Liver (tissue), 9 donors: ENCODE data around the gene PLXND1. TPM values are rescaled to one million over a fixed set of nuclear protein-coding genes. Genes with fewer than 3 reads are reported as not detected.

Experiments
- DNase-seq: peaks from one replicate; pipeline ENCODE4 v3.0.0-alpha.2; 2017; ENCODE audit warnings: low spot score
- H3K27ac ChIP-seq, 2 donors: one replicate each; pipeline ENCODE4 v1.7.0; 2013; ENCODE audit warnings: inconsistent platforms in 2 of 2, low read length in 2 of 2, control low read depth in 1 of 2, low read depth in 1 of 2, mild to moderate bottlenecking in 1 of 2
- H3K27me3 ChIP-seq, 4 donors: one replicate each; pipeline versions ENCODE4 v1.6.1 to v1.7.0; 2013; ENCODE audit warnings: low read length in 3 of 4, inconsistent platforms in 1 of 4, mild to moderate bottlenecking in 1 of 4, moderate library complexity in 1 of 4; ENCODE audit not compliant: control insufficient read depth in 4 of 4, insufficient read depth in 4 of 4
- H3K36me3 ChIP-seq, 4 donors: one replicate each; pipeline versions ENCODE4 v1.6.1 to v1.7.0; 2013; ENCODE audit warnings: low read length in 3 of 4, mild to moderate bottlenecking in 3 of 4, low read depth in 1 of 4, moderate library complexity in 1 of 4; ENCODE audit not compliant: control insufficient read depth in 4 of 4, insufficient read depth in 3 of 4
- H3K4me1 ChIP-seq, 4 donors: one replicate each; pipeline versions ENCODE4 v1.6.1 to v1.7.0; 2013; ENCODE audit warnings: low read length in 3 of 4, mild to moderate bottlenecking in 3 of 4, moderate library complexity in 1 of 4; ENCODE audit not compliant: control insufficient read depth in 4 of 4, insufficient read depth in 4 of 4
- H3K4me3 ChIP-seq, 3 donors: one replicate each; pipeline versions ENCODE4 v1.6.1 to v1.7.0; 2013; ENCODE audit warnings: low read length in 3 of 3, control low read depth in 1 of 3, low read depth in 1 of 3, mild to moderate bottlenecking in 1 of 3
- H3K9ac ChIP-seq, 2 donors: one replicate each; pipeline ENCODE4 v1.7.0; 2013; ENCODE audit warnings: low read length in 2 of 2, mild to moderate bottlenecking in 2 of 2, moderate library complexity in 2 of 2, control low read depth in 1 of 2, low read depth in 1 of 2
- H3K9me3 ChIP-seq, 4 donors: one replicate each; pipeline versions ENCODE4 v1.6.1 to v1.7.0; 2013; ENCODE audit warnings: low read length in 3 of 4; ENCODE audit not compliant: control insufficient read depth in 4 of 4
- ATF3 ChIP-seq: IDR thresholded peaks from 2 replicates; pipeline ENCODE4 v1.6.1; 2016; ENCODE audit warnings: antibody characterized with exemption
- CTCF ChIP-seq: fragments of 150-350 bp; IDR thresholded peaks from 2 replicates; pipeline ENCODE4 v1.5.1; 2017; ENCODE audit warnings: improper control_type of control experiment, low read depth, low read length; ENCODE audit not compliant: missing input control
- GABPA ChIP-seq, 2 donors: IDR thresholded peaks in 1 of 2; conservative IDR thresholded peaks in 1 of 2; 2 replicates each; pipeline ENCODE4 v1.6.1; 2016; ENCODE audit warnings: antibody characterized with exemption in 2 of 2, mild to moderate bottlenecking in 1 of 2, moderate library complexity in 1 of 2
- HNF4G ChIP-seq: IDR thresholded peaks from 2 replicates; pipeline ENCODE4 v1.6.1; 2016; ENCODE audit warnings: antibody characterized with exemption
- JUND ChIP-seq, 2 donors: IDR thresholded peaks; 2 replicates each; pipeline ENCODE4 v1.6.1; 2016; ENCODE audit warnings: antibody characterized with exemption in 2 of 2
- MAX ChIP-seq: IDR thresholded peaks from 2 replicates; pipeline ENCODE4 v1.6.1; 2016; ENCODE audit warnings: antibody characterized with exemption
- NR2F2 ChIP-seq: IDR thresholded peaks from 2 replicates; pipeline ENCODE4 v1.6.1; 2016; ENCODE audit warnings: antibody characterized with exemption
- RAD21 ChIP-seq, 2 donors: IDR thresholded peaks; 2 replicates each; pipeline ENCODE4 v1.6.1; 2016; ENCODE audit warnings: antibody characterized with exemption in 2 of 2, mild to moderate bottlenecking in 2 of 2
- REST ChIP-seq: IDR thresholded peaks from 2 replicates; pipeline ENCODE4 v1.6.1; 2016; ENCODE audit warnings: antibody characterized with exemption, mild to moderate bottlenecking
- RXRA ChIP-seq, 2 donors: IDR thresholded peaks; 2 replicates each; pipeline ENCODE4 v1.6.1; 2017 to 2018; ENCODE audit warnings: antibody characterized with exemption in 2 of 2, mild to moderate bottlenecking in 1 of 2
- SP1 ChIP-seq: IDR thresholded peaks from 2 replicates; pipeline ENCODE4 v1.6.1; 2018; ENCODE audit warnings: antibody characterized with exemption, mild to moderate bottlenecking
- TAF1 ChIP-seq: conservative IDR thresholded peaks from 2 replicates; pipeline ENCODE4 v1.6.1; 2016; ENCODE audit warnings: antibody characterized with exemption, mild to moderate bottlenecking
- YY1 ChIP-seq: IDR thresholded peaks from 2 replicates; pipeline ENCODE4 v1.6.1; 2016; ENCODE audit warnings: antibody characterized with exemption, mild to moderate bottlenecking
- ZBTB33 ChIP-seq: IDR thresholded peaks from 2 replicates; pipeline ENCODE4 v1.6.1; 2016; ENCODE audit warnings: antibody characterized with exemption
- WGBS: extraction: QIAGEN DNeasy Blood & Tissue Kit; methylation state at CpG from one replicate; pipeline ENCODE4 v1.1.7; 2013; 5-methylcytosine and 5-hydroxymethylcytosine counted together
- polyA plus RNA-seq, 2 donors: library from polyadenylated mRNA; stranded (reverse) in 1 of 2; unstranded in 1 of 2; fragments of 200-250 nt in 1 of 2; fragments of >200 nt in 1 of 2; fragmentation: Nextera tagmentation in 1 of 2; extraction: Ambion mirVana in 1 of 2; gene quantifications; one replicate each; pipeline versions ENCODE4 v1.2.1 to v1.2.3, GENCODE V29; 2013 to 2015
- total RNA-seq, 2 donors: library from RNA; depleted of rRNA; stranded (reverse); fragments of >200 nt; gene quantifications; one replicate each; pipeline ENCODE4 v1.2.3, GENCODE V29; 2014
- donor health status: healthy.
- donor health status: healthy.
- donor health status: healthy.
- donor health status: healthy.
- donor health status: healthy.

Gene PLXND1
- total and polyA plus RNA-seq, 4 donors: 10.4 to 50.2 (median 32.8) TPM

DNA sequence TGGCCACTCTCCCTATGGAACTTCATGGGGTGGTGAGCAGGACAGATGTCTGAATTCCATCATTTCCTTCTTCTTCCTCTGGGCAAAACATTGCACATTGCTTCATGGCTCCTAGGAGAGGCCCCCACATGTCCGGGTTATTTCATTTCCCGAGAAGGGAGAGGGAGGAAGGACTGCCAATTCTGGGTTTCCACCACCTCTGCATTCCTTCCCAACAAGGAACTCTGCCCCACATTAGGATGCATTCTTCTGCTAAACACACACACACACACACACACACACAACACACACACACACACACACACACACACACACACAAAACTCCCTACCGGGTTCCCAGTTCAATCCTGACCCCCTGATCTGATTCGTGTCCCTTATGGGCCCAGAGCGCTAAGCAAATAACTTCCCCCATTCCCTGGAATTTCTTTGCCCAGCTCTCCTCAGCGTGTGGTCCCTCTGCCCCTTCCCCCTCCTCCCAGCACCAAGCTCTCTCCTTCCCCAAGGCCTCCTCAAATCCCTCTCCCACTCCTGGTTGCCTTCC, 76.2 kb downstream of the PLXND1 start:
- Histone ChIP-seq H3K9me3 (no peaks in the 10 kb centered on the region), H3K9ac (no peak overlapping the region), H3K4me1 (no peaks in the 10 kb centered on the region), H3K4me3 (no peak overlapping the region), H3K27ac (no peak overlapping the region), H3K27me3 (no peaks in the 10 kb centered on the region), H3K36me3 (no peaks in the 10 kb centered on the region)
- TF ChIP-seq REST (no peak), ATF3 (no peak), TAF1 (no peak), YY1 (no peak), GABPA (IDR thresholded peaks at IDR 0.05 in 1 of 2, conservative IDR thresholded peaks at IDR 0.05 in 1 of 2) (no peak), NR2F2 (no peak), MAX (no peak), SP1 (no peak), CTCF (no peak), JUND (IDR thresholded peaks at IDR 0.05) (no peak), ZBTB33 (no peak)
- no peak for DNase-seq
- 54% methylated on average over 6 of the region's 6 CpGs for WGBS

- no peaks in the 10 kb centered on the region for H3K4me1 ChIP-seq
- 90% methylated on average over 12 of the region's 12 CpGs for WGBS
Measured at GRCh38 chr3:129529436-129530210, 76.9 kb downstream of the PLXND1 start.

More at GRCh38 chr3:129529436-129530210, 76.9 kb downstream of the PLXND1 start:
- TF ChIP-seq GABPA (IDR thresholded peaks at IDR 0.05 in 1 of 2, conservative IDR thresholded peaks at IDR 0.05 in 1 of 2) (no peak), REST (no peak), ZBTB33 (no peak), RAD21 (IDR thresholded peaks at IDR 0.05) (no peak), NR2F2 (no peak), RXRA (IDR thresholded peaks at IDR 0.05) (no peak), HNF4G (no peak)
- no peaks in the 10 kb centered on the region for H3K36me3 ChIP-seq
- no peak overlapping the region for H3K9ac ChIP-seq
- H3K9me3 ChIP-seq: no peaks in the 10 kb centered on the region
- H3K4me3 ChIP-seq: no peak overlapping the region
- H3K27ac ChIP-seq: no peak overlapping the region
- H3K27me3 ChIP-seq: no peaks in the 10 kb centered on the region
- DNase-seq: no peak
